ENCODE data around the gene TBK1.

- TF ChIP-seq CTCF (IDR thresholded peaks at IDR 0.05) (no peak), POLR2A (IDR thresholded peaks at IDR 0.05) (no peak)
Measured at GRCh38 chr12:64457466-64457865, 5.5 kb downstream of the TBK1 start.
